Measurements from ENCODE around the gene TNK2.

TNK2 gene

GRCh38 chr3:195897853-195898415 lies 10.4 kb downstream of the TNK2 start:
- DNase-seq = no peak

DNA sequence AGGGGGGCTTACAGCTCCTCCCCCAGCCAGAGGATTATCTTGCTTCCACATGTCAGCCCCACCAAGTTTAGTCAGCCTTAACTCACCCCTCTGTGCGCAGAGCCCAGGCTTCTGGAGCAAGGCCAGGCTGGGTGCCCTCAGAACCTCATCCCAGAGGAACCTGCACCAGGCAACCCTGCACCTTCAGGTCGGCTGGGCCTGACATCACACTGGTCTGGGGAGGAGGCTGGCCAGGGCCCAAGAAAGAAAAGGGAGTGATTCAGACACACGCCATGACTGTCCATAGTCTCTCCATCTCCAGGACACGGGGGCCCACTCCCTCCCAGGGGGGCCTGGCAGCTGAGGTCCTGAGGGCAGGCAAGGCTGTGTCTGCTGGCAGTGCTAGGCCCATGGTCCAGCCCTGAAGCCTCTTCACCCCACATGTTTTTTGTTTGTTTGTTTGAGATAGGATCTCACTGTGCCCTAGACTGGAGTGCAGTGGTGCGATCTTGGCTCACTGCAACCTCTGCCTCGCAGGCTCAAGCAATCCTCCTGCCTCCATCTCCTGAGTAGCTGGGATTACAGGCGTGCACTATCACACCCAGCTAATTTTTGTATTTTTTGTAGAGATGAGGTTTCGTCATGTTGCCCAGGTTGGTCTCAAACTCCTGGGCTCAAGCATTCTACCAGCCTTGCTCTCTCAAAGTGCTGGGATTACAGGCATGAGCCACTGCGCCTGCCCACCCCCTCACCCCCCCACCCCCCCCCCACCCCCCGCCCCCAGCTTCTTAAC lies 11.1 kb downstream of the TNK2 start:
- no peak for DNase-seq

DNA sequence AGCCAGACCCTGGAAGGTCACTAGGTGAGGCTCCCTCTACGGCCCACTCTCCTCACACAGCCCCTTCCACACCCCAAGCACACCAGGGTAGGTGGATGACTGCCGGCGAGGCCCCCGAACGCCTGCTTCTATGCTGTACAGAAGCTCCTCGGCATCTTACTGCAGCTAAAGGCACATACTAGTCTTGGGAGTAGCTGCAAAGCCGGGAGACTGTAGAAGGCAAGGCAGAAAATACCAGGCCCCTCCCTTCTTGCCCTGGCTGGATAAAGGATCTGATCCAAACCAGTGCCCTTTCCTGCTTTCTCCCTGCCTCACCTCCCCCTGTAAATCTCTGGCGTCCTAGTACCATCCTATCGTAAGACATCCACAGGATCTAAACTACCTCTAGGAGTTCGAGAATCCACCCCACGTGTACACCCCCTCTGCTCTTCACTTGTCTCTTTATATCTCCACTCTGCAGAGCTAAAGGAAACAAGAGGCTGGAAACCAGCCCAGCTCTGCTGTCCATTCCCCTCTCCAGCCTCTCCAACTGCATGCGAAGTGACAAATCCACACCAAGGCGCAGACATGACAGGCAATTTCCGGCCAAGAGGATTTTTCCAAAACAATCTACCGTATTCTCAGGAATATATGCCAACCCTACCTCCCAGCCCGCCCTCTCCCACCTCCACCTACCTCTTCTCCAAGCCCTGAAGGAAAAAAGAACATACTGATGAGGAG lies 11.8 kb downstream of the TNK2 start:
- DNase-seq = no peak

DNA sequence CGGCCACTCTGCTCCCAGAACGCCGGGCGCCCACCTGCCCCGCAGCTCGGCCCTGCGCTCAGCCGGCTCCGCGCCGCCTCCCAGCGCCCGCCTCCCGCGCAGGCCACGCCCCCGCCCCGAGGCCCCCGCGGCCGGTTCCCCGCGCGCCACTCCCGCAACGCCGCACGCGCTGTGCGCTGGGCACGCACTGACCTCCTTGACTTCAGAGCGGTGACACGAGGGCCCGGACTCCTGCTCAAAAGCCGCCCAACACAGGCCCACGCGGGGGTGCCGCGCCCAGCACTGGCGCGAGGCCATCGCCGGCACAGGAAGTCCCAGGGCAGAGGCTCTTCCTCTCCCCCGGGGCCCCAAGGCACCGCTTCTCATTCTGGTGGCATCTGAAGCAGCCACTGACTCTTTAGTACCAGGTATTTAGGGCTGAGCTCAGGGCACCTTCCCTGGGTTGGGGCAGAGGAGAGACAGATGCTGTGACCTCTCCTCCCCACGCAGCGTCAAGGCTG lies 12.4 kb downstream of the TNK2 start:
- DNase-seq = no peak

DNA sequence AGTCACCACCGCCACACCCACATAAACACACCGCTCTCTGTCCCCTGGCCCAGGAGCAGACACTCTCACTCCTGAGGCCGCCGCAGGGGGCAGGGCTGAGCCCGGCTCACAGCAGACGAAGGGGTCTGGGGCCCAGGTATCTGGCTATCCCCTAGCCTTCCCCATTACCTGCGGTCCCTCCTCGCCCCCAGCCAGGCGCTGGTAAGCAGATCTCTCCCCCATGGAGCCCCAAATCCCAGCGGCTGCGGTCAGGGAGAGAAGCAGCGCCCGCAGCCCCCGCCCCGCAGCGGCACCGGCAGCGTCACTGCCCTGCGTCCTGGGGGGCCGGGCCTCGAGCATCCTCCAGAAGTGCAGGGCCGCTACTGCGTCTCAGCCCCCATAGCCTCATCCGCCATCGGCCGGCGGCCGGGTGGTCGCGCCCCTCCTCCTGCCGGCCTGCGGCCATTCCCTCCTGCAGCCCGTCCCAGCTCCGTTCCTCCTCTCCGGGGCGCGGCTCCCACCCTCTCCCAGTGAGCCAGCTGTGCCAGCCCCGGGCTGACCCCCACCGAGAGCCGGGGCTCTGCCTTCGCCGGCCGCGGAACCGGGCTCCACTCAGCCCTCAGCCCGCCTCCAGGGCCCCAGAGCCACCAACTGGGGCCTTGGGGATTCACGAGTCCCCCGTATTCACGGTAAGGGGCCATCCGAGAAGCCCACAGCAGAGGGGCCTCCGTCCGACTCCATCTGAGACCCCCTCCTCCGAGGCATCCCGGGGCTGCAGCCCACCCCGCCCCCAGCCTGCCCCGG lies 13.1 kb downstream of the TNK2 start:
- peak; percentile 60 for DNase-seq

GRCh38 chr3:195893916-195894465 lies 14.4 kb downstream of the TNK2 start:
- no peak for DNase-seq

- DNase-seq = no peak
These were observed 14.8 kb downstream of the TNK2 start for GRCh38 chr3:195893516-195893915.

DNA sequence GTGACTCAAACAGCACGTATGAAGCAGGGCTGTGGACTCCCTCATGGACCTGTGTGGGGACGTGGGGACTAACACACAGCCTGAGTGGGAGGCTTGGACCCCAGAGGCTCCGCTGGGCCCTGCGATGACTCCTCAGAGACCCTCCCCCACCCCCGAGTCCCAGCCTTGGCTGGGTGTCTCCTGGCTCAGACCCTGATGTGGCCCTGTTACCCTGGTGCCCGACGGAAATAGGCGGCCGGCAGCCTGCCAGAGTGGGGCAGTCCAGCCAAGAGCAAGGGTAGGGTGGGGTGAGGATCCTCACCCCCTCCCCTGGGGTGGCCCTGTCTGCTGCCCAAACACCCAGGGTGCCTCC lies 15.3 kb downstream of the TNK2 start:
- DNase-seq = no peak

DNA sequence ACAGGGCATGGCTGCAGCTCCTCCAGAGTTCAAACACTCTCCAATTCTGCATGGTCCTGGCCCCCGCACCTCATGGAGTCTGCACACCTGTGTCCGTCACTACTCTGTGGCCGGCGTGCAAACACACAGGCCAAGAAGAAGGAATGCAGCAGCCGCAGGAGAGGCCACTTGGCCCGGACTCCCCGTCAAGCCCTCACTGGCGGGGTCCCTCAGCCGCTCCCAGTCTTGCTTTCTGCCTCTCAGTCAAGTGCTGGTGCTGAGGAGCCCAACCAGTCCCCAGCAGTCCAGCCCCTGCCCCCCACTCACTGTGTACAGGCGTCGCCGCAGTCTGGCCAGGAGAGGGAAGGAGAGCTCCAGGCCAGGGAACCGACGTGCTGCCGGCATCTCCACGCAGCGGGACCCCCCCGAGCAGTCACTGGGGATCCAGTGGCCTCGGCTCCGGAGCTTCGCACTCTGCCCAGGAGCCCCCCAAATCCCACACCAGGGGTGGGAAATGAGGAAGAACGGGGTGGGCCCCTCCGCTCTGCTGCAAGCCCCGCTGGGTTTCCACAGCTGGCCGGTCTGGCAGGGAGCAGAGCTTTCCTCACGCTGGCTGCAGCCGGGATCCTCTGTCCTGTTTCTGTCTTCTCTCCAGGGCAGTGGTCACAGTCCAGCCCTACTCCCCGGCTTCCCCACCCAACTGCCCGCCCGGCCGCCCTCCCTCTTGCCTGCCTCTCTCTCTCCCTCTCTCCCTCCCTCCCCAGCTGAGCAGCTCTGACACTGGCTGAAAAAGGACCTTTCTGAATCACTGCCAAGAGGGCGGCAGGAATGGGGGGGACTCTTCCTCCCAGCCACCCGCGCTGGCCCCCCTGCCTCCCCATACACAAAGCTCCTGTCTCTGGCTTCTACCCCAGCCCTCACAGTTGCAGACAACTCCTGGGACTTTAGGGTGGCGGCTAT lies 16.0 kb downstream of the TNK2 start:
- no peak for DNase-seq

- DNase-seq = no peak
These were observed 16.8 kb downstream of the TNK2 start for GRCh38 chr3:195891431-195892104.

DNA sequence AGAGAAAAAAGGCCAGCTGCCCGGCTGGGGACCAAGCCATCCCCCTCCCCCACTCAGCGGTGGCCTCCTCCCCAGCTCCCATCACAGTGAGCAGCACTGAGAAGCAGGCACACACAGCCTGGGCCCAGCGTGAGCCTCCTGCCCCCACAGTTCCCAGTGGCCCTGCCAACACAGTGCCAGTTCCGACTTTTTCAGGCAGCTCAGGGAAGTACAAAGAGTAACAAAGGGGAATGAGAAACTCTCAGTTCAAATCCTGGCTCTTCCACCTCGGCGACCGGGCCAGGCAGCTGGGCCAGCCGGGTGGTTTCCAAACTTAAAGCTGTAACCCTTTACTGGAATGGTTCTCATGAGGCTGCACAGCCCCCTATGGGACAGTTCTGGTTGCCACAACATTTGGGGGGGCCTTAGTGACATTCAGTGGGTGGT lies 18.5 kb downstream of the TNK2 start:
- no peak for DNase-seq

- DNase-seq = no peak
These were observed 19.1 kb downstream of the TNK2 start for GRCh38 chr3:195888981-195889869.

- DNase-seq = no peak
These were observed 20.0 kb downstream of the TNK2 start for GRCh38 chr3:195888311-195888761.

DNA sequence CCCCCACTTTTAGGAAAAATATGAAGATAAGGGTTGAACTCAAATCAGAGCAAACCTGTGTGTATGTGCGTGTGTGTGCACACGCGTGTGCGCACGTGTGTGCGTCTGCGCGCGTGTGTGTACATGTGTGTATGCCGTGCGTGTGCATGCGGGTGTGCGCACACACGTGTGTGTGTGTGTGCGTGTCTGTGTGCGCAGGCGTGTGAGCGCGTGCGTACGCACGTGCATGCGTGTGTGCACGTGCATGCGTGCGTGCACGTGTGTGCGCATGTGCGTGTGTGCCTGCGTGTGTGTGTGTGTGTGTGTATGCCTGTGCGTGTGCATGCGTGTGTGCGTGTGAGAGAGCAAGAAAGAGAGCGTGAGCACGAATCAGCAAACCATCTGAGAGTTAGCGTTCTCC lies 20.7 kb downstream of the TNK2 start:
- DNase-seq = no peak

- DNase-seq = no peak
These were observed 21.9 kb downstream of the TNK2 start for GRCh38 chr3:195886181-195887141.

GRCh38 chr3:195885036-195885891 lies 23.1 kb downstream of the TNK2 start:
- no peak for DNase-seq

- DNase-seq = no peak
These were observed 23.7 kb downstream of the TNK2 start for GRCh38 chr3:195884691-195885035.

DNA sequence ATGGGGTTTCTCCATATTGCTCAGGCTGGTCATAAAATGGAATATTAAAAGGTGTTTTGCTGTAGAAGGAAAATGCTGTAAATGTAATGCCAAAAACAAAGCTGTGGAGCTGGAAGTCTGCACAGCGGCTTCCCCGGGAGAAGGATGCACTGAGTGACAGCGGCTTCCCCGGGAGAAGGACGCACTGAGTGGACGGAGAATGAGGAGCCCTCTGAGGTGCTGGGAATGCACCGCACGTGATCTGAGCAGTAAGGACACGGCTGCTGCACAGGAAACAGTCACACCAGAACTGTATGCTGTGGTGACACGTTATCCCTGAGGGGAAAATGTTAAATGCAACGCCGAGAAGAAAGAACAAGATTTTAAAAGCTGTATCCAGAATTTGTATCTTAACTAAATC lies 24.6 kb downstream of the TNK2 start:
- no peak for DNase-seq
